ENCODE measurements around the gene TPRN. TPM values are rescaled to one million over a fixed set of nuclear protein-coding genes. Genes with fewer than 3 reads are reported as not detected.

The TPRN gene
- total RNA-seq, 2 experiments from 2014 or later: 5.7 to 6.6 TPM

GRCh38 chr9:137222190-137223077, 21.9 kb upstream of the TPRN start, which contains the start of gene RNF208:
Gene RNF208 (minus strand): TSS chr9:137222240. CDS start chr9:137221212, 1,028 bp downstream.
- Mint-ChIP-seq H3K4me3 (peak within 1 kb of the TSS; percentile 80), H3K4me1 (ENCODE audit: low read depth) (peaks cover 9% of the 10 kb centered on the region), H3K9me3 (no peaks in the 10 kb centered on the region), H3K27ac (peak within 1 kb of the TSS; percentile 50), H3K27me3 (no peaks in the 10 kb centered on the region), H3K36me3 (ENCODE audit: low read depth) (no peaks in the 10 kb centered on the region)
- ATAC-seq (no peak), DNase-seq (peak; percentile 45)
- POLR2A ChIA-PET: interaction anchor here (0.6 to 2.8 kb wide), 14 partner anchors 8 to 136 kb away, joined by 3 to 16 read pairs (median 6); partner anchors contain the start of genes MAN1B1, NDOR1, NELFB and TMEM203
- CTCF ChIA-PET: interaction anchor here (0.7 to 8.9 kb wide), 14 partner anchors 9 to 187 kb away, joined by 3 to 58 read pairs (median 3); partner anchors contain the start of gene GRIN1
- intact Hi-C loops (cut with micrococcal nuclease): no loop called here
- no peak for TF ChIP-seq CTCF (IDR thresholded peaks at IDR 0.05)

DNA sequence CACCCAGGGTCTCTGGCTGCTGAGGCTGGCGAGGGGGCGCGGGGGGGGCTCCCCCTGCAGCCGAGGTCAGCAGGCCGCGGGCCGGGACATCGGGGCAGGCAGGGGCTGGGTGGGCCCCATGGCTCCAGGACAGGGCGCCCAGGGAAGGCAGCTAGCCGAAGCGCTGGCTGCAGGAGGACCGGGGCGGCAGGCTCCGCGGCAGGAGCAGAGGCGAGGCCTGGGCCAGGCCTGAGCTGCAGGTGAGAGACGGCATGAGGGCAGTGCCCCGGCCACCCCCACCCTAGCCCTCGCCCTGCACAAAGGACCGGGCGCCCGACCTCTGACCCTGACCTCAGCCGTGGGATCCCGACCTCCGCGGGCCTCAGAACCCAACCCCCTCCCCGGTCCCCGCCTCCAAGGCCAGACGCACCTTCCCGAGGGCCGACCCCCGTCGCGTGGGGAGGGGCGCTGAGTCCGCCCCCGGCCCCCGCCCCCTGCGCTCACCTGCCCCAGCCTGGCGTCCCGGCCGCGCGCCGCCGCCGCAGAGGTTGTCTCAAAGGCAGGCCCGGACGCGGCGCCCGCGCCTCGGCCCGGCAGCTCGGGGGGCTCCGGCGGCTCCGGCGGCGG, 21.1 kb upstream of the TPRN start:
- intact Hi-C loops (cut with micrococcal nuclease): no loop called here
- peak overlapping the region; percentile 24 for H3K4me3 Mint-ChIP-seq
- ChIA-PET POLR2A (interaction anchor here (1.1 to 7.1 kb wide), 7 partner anchors 11 to 94 kb away, joined by 3 to 44 read pairs (median 9); partner anchors contain the start of genes NDOR1, TMEM203 and TUBB4B), CTCF (interaction anchor here (1.4 to 8.9 kb wide), 4 partner anchors 12 to 155 kb away, joined by 3 to 58 read pairs (median 6); no protein-coding TSS in a partner anchor)
- H3K4me1 Mint-ChIP-seq (ENCODE audit: low read depth): peaks cover 8% of the 10 kb centered on the region
- TF ChIP-seq CTCF (IDR thresholded peaks at IDR 0.05): no peak
- H3K9me3 Mint-ChIP-seq: no peaks in the 10 kb centered on the region
- no peak overlapping the region for H3K27ac Mint-ChIP-seq
- peak; percentile 33 for DNase-seq
- no peak for ATAC-seq
- no peaks in the 10 kb centered on the region for H3K36me3 Mint-ChIP-seq (ENCODE audit: low read depth)
- no peaks in the 10 kb centered on the region for H3K27me3 Mint-ChIP-seq

GRCh38 chr9:137221095-137221505, 20.6 kb upstream of the TPRN start:
- POLR2A ChIA-PET: interaction anchor here (1.8 to 7.1 kb wide), 3 partner anchors 11 to 20 kb away, joined by 5 to 44 read pairs (median 9); partner anchors contain the start of genes NDOR1, TMEM203 and TUBB4B
- intact Hi-C loops (cut with micrococcal nuclease): no loop called here
- no peak for ATAC-seq
- CTCF ChIA-PET: interaction anchor here (1.4 to 8.9 kb wide), 3 partner anchors 12 to 20 kb away, joined by 3 to 58 read pairs (median 8); no protein-coding TSS in a partner anchor
- Mint-ChIP-seq H3K27ac (no peak overlapping the region), H3K4me1 (ENCODE audit: low read depth) (peaks cover 8% of the 10 kb centered on the region), H3K9me3 (no peaks in the 10 kb centered on the region), H3K36me3 (ENCODE audit: low read depth) (no peaks in the 10 kb centered on the region), H3K4me3 (peak overlapping the region; percentile 34), H3K27me3 (no peaks in the 10 kb centered on the region)
- TF ChIP-seq CTCF (IDR thresholded peaks at IDR 0.05): no peak
- no peak for DNase-seq

- ATAC-seq (no peak), DNase-seq (no peak)
- ChIA-PET POLR2A (interaction anchor here (1.8 to 7.1 kb wide), 3 partner anchors 10 to 20 kb away, joined by 5 to 44 read pairs (median 9); partner anchors contain the start of genes NDOR1, TMEM203 and TUBB4B), CTCF (interaction anchor here (1.4 to 8.9 kb wide), 3 partner anchors 11 to 20 kb away, joined by 3 to 58 read pairs (median 8); no protein-coding TSS in a partner anchor)
- intact Hi-C loops (cut with micrococcal nuclease): no loop called here
- no peaks in the 10 kb centered on the region for H3K27me3 Mint-ChIP-seq
- H3K4me1 Mint-ChIP-seq (ENCODE audit: low read depth): peaks cover 8% of the 10 kb centered on the region
- H3K27ac Mint-ChIP-seq: no peak overlapping the region
- TF ChIP-seq CTCF (IDR thresholded peaks at IDR 0.05): no peak
- no peaks in the 10 kb centered on the region for H3K9me3 Mint-ChIP-seq
- H3K36me3 Mint-ChIP-seq (ENCODE audit: low read depth): no peaks in the 10 kb centered on the region
- H3K4me3 Mint-ChIP-seq: peak overlapping the region; percentile 34
These were observed 20.0 kb upstream of the TPRN start for GRCh38 chr9:137220317-137221094.
